Calu3 (cell line): ENCODE data around the gene FGF14. TPM values are rescaled to one million over a fixed set of nuclear protein-coding genes. Genes with fewer than 3 reads are reported as not detected.
A peak's percentile ranks its signal among the peaks of the same experiment; 100 is the strongest.

Experiments
- BruUV-seq: library from RNA; stranded (reverse); fragments of 400-500 nt; replicated peaks from 2 replicates; lab custom pipeline; 2021; lab: Mats Ljungman, UMichigan
- CTCF ChIA-PET: fragments of 300-600 bp; sonication (Branson Sonifier 250); formaldehyde crosslinking; loops from one replicate; lab custom pipeline; 2022; ENCODE audit warnings: antibody characterized with exemption; lab: Charles Lee
- DNase-seq: peaks from one replicate; pipeline ENCODE4 v3.0.0; 2022
- H3K27ac Mint-ChIP-seq: one replicate; pipeline ENCODE4 v1.8.0; 2022; ENCODE audit warnings: mixed read lengths; ENCODE audit not compliant: unreplicated experiment
- H3K27me3 Mint-ChIP-seq: one replicate; pipeline ENCODE4 v1.8.0; 2022; ENCODE audit warnings: mixed read lengths; ENCODE audit not compliant: unreplicated experiment
- H3K36me3 Mint-ChIP-seq: one replicate; pipeline ENCODE4 v1.8.0; 2022; ENCODE audit warnings: mild to moderate bottlenecking, moderate library complexity, mixed read lengths; ENCODE audit not compliant: insufficient read depth, unreplicated experiment
- H3K4me1 Mint-ChIP-seq: one replicate; pipeline ENCODE4 v1.8.0; 2022; ENCODE audit warnings: mild to moderate bottlenecking, low read depth, mixed read lengths; ENCODE audit not compliant: unreplicated experiment
- H3K4me3 Mint-ChIP-seq: one replicate; pipeline ENCODE4 v1.8.0; 2022; ENCODE audit warnings: mild to moderate bottlenecking, low read depth, moderate library complexity, mixed read lengths; ENCODE audit not compliant: unreplicated experiment
- H3K9me3 Mint-ChIP-seq: one replicate; pipeline ENCODE4 v1.8.0; 2022; ENCODE audit warnings: low read depth, mixed read lengths; ENCODE audit not compliant: unreplicated experiment
- CTCF ChIP-seq: fragments of 200-600 bp; IDR thresholded peaks from one replicate; pipeline ENCODE4 v1.8.0; 2022; ENCODE audit warnings: antibody characterized with exemption; ENCODE audit not compliant: unreplicated experiment
- intact Hi-C: fragments of 100-400 bp; cut with micrococcal nuclease; formaldehyde crosslinking; loops from one replicate; pipeline ENCODE4 v1.10.0; 2022; ENCODE audit not compliant: unreplicated experiment
- total RNA-seq: library from RNA; stranded (reverse); gene quantifications from 2 replicates; pipeline ENCODE4 v1.2.3, GENCODE V29; 2022

Gene FGF14
- total RNA-seq, 1 experiment from 2014 or later = 0.21 TPM

GRCh38 chr13:102128216-102128810 lies 273.5 kb downstream of the FGF14 start:
- no peak for DNase-seq
- H3K27ac Mint-ChIP-seq = no peak overlapping the region
- no peaks in the 10 kb centered on the region for H3K4me1 Mint-ChIP-seq
- H3K36me3 Mint-ChIP-seq = no peaks in the 10 kb centered on the region
- BruUV-seq = no TSS peak
- no peak for TF ChIP-seq CTCF
- H3K27me3 Mint-ChIP-seq = no peaks in the 10 kb centered on the region
- no peaks in the 10 kb centered on the region for H3K9me3 Mint-ChIP-seq
- intact Hi-C loops = no loop called here
- CTCF ChIA-PET = no interaction called here
- no peak overlapping the region for H3K4me3 Mint-ChIP-seq

- no peaks in the 10 kb centered on the region for H3K9me3 Mint-ChIP-seq
- CTCF ChIA-PET = no interaction called here
- TF ChIP-seq CTCF = no peak
- no peak overlapping the region for H3K4me3 Mint-ChIP-seq
- DNase-seq = no peak
- H3K27ac Mint-ChIP-seq = no peak overlapping the region
- no TSS peak for BruUV-seq
- no peaks in the 10 kb centered on the region for H3K27me3 Mint-ChIP-seq
- H3K4me1 Mint-ChIP-seq = no peaks in the 10 kb centered on the region
- no peaks in the 10 kb centered on the region for H3K36me3 Mint-ChIP-seq
- intact Hi-C loops = no loop called here
Observed at GRCh38 chr13:102127153-102127552, 274.7 kb downstream of the FGF14 start.

- Mint-ChIP-seq H3K27me3 (no peaks in the 10 kb centered on the region), H3K4me1 (peaks cover 7% of the 10 kb centered on the region), H3K27ac (no peak overlapping the region), H3K4me3 (no peak overlapping the region), H3K9me3 (no peaks in the 10 kb centered on the region), H3K36me3 (no peaks in the 10 kb centered on the region)
- no peak for DNase-seq
- intact Hi-C loops = no loop called here
- BruUV-seq = no TSS peak
- CTCF ChIA-PET = no interaction called here
- TF ChIP-seq CTCF = no peak
Observed at GRCh38 chr13:102122147-102122546, 279.7 kb downstream of the FGF14 start.

- no peaks in the 10 kb centered on the region for H3K36me3 Mint-ChIP-seq
- H3K27ac Mint-ChIP-seq = peak overlapping the region; percentile 62
- BruUV-seq = no TSS peak
- DNase-seq = peak; percentile 3
- H3K27me3 Mint-ChIP-seq = no peaks in the 10 kb centered on the region
- CTCF ChIA-PET = no interaction called here
- H3K4me3 Mint-ChIP-seq = no peak overlapping the region
- H3K4me1 Mint-ChIP-seq = peaks cover 14% of the 10 kb centered on the region
- no peaks in the 10 kb centered on the region for H3K9me3 Mint-ChIP-seq
- no peak for TF ChIP-seq CTCF
- intact Hi-C loops = no loop called here
Observed at GRCh38 chr13:102117175-102117831, 284.5 kb downstream of the FGF14 start.
